Renal cortical epithelial cell (primary cell): ENCODE results near the gene SLC37A1. TPM values are rescaled to one million over a fixed set of nuclear protein-coding genes. Genes with fewer than 3 reads are reported as not detected.
A peak's percentile ranks its signal among the peaks of the same experiment; 100 is the strongest.
"Not testable (repeated sequence)": the region's sequence is repeated elsewhere in the genome, so short reads cannot be mapped to it uniquely, and the experiment has no call there.

Experiments
- DNase-seq: peaks from one replicate; pipeline ENCODE4 v3.0.0-alpha.2; 2011; ENCODE audit warnings: low read depth
- total RNA-seq: library from RNA; depleted of rRNA; stranded (reverse); fragments of >200 nt; gene quantifications from 2 replicates; pipeline ENCODE4 v1.2.3, GENCODE V29; 2014

The SLC37A1 gene
- 15.0 and 39.6 TPM in 2 replicates for total RNA-seq

DNA sequence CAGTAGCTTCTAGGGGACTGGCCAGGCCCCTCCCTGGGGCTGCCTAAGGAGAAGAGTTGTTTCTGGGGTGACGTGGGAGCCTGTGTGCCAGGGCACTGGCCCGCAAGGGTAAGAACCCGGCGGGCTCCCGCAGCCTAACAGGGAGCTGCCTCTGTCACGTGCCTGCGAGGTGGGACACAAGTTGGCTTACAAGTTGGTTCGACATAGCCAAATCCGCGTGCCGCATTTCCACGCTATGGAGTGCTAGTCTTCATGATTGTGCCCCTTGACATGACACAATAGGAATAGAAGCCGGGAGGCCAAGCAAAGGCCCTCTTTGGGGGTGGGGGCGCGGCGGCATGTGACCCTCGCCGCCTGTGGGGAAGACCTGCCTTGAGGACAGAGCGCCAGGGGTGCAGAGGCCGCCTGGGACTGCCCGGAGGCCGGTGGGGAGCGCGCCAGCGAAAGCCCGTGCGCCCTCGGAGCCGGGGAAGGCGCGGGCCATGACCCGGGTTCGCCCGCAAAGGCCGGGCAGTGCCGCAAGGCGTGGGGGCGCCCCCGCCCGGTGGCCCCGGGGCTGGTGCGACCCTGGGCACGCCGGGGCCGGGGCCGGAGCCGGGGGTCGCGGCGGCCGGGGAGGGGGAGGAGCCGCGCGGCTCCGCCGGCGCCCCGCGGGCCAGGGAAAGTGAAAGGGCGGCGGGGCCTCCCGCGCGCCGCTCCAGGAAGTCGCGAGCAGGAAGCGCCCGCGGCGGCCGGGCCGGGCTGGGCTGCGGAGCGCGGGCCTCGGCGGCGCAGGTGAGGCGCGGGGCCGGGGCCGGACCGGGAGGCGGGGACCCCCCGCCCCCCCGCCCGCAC lies at the start of gene SLC37A1:
TSS of gene SLC37A1 (plus strand) at position 702 of the 834 bp plus-strand sequence. CDS start 4,603 bp downstream, outside the sequence.
- DNase-seq = no peak

- DNase-seq = no peak
These were observed 49.7 kb upstream of the SLC37A1 start for GRCh38 chr21:42463861-42464515.

DNA sequence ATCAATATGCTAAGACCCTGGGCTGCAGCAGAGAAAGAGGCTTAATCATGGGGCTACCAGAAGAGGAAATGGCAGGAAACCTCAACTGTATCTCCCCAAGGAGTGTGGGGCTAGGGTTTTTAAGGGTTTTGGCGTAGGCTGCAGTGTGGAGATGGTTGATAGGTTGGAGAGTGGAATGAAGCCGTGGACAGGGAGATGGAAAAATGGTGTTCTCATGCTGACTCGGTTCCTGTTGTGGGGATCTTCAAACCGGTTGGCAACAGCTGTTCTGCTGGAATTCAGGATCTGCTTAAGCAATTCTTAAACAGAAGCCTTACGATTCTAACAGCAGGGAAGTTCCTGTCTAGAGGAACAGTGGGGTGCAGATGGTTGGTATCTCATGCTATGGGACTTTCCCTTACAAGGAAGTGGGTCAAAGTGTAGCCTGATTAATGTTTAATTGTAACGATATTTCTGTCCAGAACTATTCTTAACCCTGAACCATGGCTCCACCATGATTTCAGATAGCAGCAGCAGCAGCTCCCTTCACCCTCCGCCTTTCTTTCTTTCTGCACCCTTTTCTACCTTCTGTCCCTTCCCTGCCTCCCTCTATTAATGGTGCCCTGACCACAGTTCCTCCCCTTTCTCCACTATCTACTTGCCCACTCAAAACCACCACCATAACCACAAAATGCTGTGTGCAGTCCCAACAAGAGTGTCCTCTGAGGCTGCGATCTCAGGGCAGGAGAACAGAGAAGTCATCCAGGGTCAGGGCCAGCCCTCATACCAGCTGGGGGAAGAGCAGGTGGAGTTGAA lies 48.4 kb upstream of the SLC37A1 start:
- DNase-seq = peak; percentile 66

DNA sequence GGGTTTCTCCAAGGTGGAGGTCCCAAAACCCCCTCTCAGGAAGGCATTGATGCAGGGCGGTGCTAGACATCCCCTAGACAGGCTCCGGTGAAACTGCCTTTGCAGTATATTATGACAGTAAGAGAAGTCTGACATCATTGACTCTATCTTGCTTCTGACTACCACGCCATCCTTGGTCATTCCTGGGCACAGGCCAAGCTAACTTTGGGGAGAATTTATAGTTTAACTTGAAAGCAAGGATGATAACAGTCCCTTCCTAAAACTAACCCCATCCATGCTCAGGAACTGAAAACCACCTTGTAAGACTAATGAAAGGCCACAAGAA lies 47.9 kb upstream of the SLC37A1 start:
- no peak for DNase-seq

DNA sequence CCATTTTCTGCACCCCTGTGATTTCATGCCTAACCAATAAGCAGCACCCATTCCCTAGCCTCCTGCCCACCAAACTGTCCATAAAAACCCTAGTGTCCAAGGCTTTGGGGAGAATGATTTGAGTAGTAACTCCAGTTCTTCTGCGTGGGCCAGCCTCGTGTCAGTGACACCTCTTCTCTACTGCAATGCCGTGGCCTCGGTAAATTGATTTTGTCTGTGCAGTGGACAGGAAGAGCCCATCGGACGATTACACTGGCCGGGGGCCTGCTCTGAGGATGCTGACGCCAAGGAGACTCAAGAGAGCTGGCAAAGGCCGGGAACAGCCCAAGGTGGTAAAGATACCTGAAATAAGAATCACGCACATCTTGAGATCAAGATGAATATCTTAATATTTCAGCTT lies 47.0 kb upstream of the SLC37A1 start:
- no peak for DNase-seq

- no peak for DNase-seq
These were observed 46.3 kb upstream of the SLC37A1 start for GRCh38 chr21:42467140-42467983.

- peak; percentile 45 for DNase-seq
These were observed 45.0 kb upstream of the SLC37A1 start for GRCh38 chr21:42468491-42469131.

- DNase-seq = no peak
These were observed 44.4 kb upstream of the SLC37A1 start for GRCh38 chr21:42469272-42469671.

DNA sequence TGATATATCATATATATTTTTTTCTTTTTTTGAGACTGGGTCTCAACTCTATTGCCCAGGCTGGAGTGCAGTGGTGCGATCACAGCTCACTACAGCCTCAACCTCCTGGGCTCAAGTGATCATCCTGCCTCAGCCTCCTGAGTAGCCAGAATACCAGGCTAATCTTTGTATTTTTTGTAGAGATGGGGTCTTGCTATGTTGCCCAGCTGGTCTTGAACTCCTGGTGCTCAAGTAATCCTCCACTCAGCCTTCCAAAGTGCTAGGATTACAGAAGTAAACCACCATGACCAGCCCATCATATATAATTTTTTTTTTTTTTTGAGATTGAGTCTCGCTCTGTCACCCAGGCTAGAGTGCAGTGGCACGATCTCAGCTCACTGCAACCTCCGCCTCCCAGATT lies 43.9 kb upstream of the SLC37A1 start:
- DNase-seq = not testable (repeated sequence)

GRCh38 chr21:42471206-42471605 lies 42.4 kb upstream of the SLC37A1 start:
- no peak for DNase-seq

- no peak for DNase-seq
These were observed 41.8 kb upstream of the SLC37A1 start for GRCh38 chr21:42471716-42472330.

DNA sequence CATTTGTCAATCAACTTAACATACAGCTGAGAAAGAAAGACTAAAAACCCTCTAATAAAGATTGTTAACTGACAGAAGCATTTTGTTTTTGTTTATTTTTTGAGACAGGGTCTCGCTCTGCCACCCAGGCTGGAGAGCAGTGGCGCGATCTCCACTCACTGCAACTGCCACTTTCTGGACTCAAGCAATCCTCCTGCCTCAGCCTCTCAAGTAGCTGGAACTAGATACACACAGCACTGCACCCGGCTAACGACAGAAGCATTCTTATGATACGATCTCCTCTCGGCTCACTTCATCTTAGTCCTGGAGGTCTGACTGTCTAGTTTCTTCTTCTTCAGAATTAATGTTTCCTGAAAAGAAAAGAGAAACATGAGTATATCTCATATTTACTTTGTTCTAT lies 41.1 kb upstream of the SLC37A1 start:
- no peak for DNase-seq

- DNase-seq = no peak
These were observed 40.1 kb upstream of the SLC37A1 start for GRCh38 chr21:42473498-42474042.

DNA sequence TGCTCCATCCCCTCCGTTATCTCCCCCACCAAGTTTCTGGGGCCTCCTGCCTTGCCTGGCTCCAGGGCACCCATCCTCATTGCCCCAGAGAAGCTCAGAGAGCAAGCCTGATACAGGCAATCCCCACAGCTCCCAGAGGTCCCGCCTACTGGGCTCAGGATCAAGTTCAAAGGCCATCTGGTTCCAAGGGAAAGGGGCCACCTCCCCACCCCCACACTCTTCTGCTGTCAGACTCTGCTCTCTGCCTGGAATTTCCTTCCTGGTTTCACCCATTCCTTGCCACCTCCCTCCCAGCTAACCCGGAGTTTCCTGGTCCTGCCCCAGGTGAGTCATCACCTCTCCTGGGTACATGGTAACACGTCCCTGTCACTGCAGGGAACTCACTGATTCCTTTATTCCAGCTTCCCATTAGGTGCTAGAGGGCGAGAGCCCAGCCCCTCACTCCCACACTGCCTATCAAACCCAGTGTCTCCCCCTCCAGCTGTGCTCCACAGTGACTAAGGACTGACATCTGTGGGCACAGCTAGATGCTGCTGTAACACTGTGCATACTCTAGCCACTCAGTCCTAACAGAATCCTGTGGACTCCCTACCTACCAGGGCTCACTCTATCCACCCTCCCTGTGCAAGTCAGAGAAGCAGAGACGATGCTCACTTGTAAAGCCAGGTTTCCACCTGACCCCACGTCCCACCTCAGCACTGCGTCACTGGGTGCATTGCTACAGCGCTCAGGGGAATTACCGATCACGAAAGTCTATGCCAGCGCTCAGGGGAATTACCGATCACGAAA lies 39.4 kb upstream of the SLC37A1 start:
- DNase-seq = peak; percentile 94

- peak; percentile 92 for DNase-seq
These were observed 38.6 kb upstream of the SLC37A1 start for GRCh38 chr21:42475036-42475435.

GRCh38 chr21:42475526-42476387 lies 37.9 kb upstream of the SLC37A1 start:
- no peak for DNase-seq

DNA sequence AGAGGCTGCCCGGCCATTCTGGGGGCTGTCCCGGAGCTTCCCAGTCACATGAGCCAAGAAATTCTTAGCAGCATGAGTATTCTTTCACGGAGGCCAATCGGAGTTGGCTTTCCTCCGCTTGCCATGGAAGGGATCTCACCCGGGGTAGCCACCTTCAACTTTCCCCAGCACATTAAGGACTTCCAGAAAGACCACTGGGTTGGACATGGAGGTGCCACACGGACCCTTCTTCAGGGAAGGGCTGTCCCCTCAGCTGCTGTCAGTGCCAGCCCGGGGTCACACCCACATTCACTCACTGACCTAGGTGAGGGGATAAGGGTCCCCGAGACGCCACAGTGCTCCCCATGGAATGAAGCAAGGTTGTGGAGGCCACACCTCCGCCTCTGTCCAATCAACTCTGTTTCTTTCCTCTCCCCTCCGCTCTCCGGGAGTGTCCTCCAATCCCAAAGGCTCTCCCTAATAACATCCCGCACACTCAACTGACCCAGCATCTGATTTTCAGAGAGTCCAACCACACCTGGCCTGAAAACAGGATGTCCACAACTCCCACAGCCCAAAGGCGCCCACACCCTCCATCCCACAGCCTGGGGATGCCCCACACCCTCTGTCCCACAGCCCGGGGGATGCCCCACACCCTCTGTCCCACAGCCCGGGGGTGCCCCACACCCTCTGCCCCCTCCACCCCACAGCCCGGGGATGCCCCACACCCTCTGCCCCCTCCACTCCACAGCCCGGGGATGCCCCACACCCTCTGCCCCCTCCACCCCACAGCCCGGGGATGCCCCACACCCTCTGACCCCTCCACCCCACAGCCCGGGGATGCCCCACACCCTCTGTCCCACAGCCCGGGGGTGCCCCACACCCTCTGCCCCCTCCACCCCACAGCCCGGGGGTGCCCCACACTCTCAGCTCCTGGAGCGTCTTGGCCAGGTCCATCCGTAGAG lies 37.0 kb upstream of the SLC37A1 start:
- DNase-seq = no peak
